Measurements from ENCODE around the gene ZNF770.
"Not testable (repeated sequence)": the region's sequence is repeated elsewhere in the genome, so short reads cannot be mapped to it uniquely, and the experiment has no call there.

Gene ZNF770

GRCh38 chr15:34993877-34994276 lies 5.8 kb upstream of the ZNF770 start:
- ATAC-seq (replicated peaks) (peak; percentile 46 to 67), DNase-seq (no peak)
- Mint-ChIP-seq H3K4me1 (peaks cover 0 to 9% of the 10 kb centered on the region in 2 donors), H3K27me3 (peaks cover 14 to 27% of the 10 kb centered on the region in 2 donors), H3K27ac (no peak overlapping the region), H3K9me3 (no peaks in the 10 kb centered on the region), H3K4me3 (no peak overlapping the region), H3K36me3 (no peaks in the 10 kb centered on the region)

DNA sequence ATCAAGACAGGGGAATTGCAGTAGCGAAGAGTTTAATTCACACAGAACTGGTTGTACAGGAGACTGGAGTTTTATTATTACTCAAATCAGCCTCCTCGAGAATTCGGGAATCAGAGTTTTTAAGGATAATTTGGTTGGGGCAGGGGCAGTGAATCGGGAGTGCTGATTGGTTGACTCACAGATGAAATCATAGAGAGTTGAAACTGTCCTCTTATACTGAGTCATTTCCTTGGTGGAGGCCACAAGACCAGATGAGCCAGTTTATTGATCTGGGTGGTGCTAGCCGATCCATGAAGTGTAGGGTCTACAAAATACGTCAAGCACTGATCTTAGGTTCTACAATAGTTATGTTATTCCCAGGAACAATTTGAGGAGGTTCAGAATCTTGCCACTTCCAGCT lies 5.3 kb upstream of the ZNF770 start:
- H3K27ac Mint-ChIP-seq, result no peak overlapping the region
- no peaks in the 10 kb centered on the region for H3K9me3 Mint-ChIP-seq
- no peaks in the 10 kb centered on the region for H3K36me3 Mint-ChIP-seq
- ATAC-seq (replicated peaks), result no peak
- H3K27me3 Mint-ChIP-seq, result peaks cover 14 to 27% of the 10 kb centered on the region in 2 donors
- DNase-seq, result no peak
- peaks cover 0 to 9% of the 10 kb centered on the region in 2 donors for H3K4me1 Mint-ChIP-seq
- H3K4me3 Mint-ChIP-seq, result no peak overlapping the region

- peaks cover 5 to 15% of the 10 kb centered on the region in 2 donors for H3K36me3 Mint-ChIP-seq
- no peaks in the 10 kb centered on the region for H3K27me3 Mint-ChIP-seq
- peak overlapping the region; percentile 100 for H3K27ac Mint-ChIP-seq
- peaks cover 10 to 15% of the 10 kb centered on the region in 2 donors for H3K4me1 Mint-ChIP-seq
- no peak for DNase-seq
- peak in 1 of 2 donors; percentile 1 for ATAC-seq (replicated peaks)
- H3K4me3 Mint-ChIP-seq, result peak overlapping the region; percentile 97 to 98
- H3K9me3 Mint-ChIP-seq, result no peaks in the 10 kb centered on the region
Measured at GRCh38 chr15:34987609-34988026, 469 bp downstream of the ZNF770 start.

DNA sequence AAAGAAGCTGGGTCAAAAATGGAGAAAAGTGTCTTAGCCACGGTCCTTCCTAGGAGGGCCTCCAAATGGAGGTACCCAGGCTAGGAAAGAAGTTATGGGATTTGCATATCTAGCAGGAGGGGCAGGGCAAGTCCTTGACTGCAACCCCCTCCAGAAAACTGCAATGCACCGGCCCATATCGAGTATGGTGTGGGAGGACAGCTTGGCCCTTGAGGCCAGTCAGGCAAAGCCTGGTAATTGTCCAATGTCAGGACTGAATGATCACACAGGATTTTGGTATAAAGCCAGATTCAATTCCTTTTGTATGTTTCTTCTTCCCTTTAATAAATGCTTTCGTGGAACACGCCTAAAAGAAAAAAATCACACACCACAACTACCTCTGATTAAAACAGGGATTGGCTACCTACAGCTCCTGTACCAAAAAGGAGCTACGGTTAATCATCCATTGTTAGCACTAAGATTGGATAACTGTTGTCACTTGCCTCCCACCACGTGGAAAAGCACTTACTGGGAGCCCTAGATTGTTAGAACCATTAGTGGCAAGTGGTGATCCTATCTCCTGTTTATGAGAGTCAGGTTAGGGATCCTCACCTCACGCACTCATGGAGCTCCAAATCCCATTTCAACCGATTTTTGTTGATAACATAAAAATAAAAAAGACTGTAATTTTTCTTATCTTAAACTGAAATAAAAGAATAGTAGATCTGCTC lies 1.2 kb downstream of the ZNF770 start:
- H3K27me3 Mint-ChIP-seq, result no peaks in the 10 kb centered on the region
- ATAC-seq (replicated peaks), result no peak

DNA sequence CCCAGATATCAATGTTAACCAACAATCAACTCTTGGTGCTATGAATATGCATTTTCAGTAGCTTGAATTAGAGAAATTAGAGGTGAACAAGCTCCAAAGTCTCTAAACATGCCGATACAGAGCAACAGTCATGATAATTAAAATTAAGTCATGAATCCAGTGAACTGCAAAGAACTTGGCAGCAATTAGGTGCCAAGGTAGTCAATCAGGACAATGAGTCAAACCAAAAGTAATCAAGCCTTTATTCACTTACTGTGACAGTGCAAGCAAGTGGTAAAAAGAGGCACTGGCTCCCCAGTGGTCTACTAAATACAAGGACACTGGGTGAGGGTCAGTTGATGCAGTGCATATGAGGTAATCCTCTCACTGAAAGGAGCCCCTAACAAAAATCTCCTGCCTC lies 1.8 kb downstream of the ZNF770 start:
- peaks cover 10 to 21% of the 10 kb centered on the region in 2 donors for H3K36me3 Mint-ChIP-seq
- H3K4me1 Mint-ChIP-seq, result peaks cover 10 to 13% of the 10 kb centered on the region in 2 donors
- DNase-seq, result no peak

More for the DNA sequence above, 1.2 kb downstream of the ZNF770 start:
- H3K27ac Mint-ChIP-seq, result peak overlapping the region; percentile 100
- H3K4me3 Mint-ChIP-seq, result peak overlapping the region; percentile 97 to 98
- H3K4me1 Mint-ChIP-seq, result peaks cover 10 to 15% of the 10 kb centered on the region in 2 donors
- H3K9me3 Mint-ChIP-seq, result no peaks in the 10 kb centered on the region
- DNase-seq, result no peak
- H3K36me3 Mint-ChIP-seq, result peaks cover 9 to 18% of the 10 kb centered on the region in 2 donors

GRCh38 chr15:34984889-34985630 lies 3.0 kb downstream of the ZNF770 start:
- ATAC-seq (replicated peaks) (no peak), DNase-seq (no peak)
- no peaks in the 10 kb centered on the region for H3K9me3 Mint-ChIP-seq
- no peaks in the 10 kb centered on the region for H3K27me3 Mint-ChIP-seq
- peaks cover 10 to 11% of the 10 kb centered on the region in 2 donors for H3K4me1 Mint-ChIP-seq
- peak overlapping the region; percentile 71 for H3K27ac Mint-ChIP-seq
- H3K36me3 Mint-ChIP-seq, result peaks cover 10 to 24% of the 10 kb centered on the region in 2 donors
- peak overlapping the region in 1 of 2 donors; percentile 25 for H3K4me3 Mint-ChIP-seq

More for the DNA sequence above, 1.8 kb downstream of the ZNF770 start:
- Mint-ChIP-seq H3K27ac (peak overlapping the region; percentile 89), H3K9me3 (no peaks in the 10 kb centered on the region), H3K4me3 (peak overlapping the region; percentile 97 to 98), H3K27me3 (no peaks in the 10 kb centered on the region)
- ATAC-seq (replicated peaks), result no peak

DNA sequence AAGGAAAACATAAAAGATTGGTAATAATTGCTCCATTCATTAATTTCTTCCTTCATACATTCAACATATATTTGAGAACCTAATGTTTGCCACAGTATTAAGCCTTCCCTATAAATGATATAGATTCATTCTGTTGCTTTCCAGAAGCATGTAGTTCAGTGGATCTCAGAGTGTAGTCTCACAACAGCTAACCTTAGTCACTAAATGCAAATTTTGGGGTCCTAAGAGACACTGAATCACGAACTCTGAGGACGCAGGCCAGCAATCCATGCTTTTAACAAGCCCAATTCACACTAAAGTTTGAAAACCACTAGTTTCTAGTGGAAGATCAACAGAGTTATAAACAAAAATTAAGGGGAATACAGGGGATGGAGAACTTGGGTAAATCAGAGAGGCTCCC lies 11.3 kb downstream of the ZNF770 start:
- no peaks in the 10 kb centered on the region for H3K27me3 Mint-ChIP-seq
- ATAC-seq (replicated peaks), result no peak
- peaks cover 5 to 13% of the 10 kb centered on the region in 2 donors for H3K36me3 Mint-ChIP-seq
- H3K4me3 Mint-ChIP-seq, result no peak overlapping the region
- H3K9me3 Mint-ChIP-seq, result no peaks in the 10 kb centered on the region
- H3K27ac Mint-ChIP-seq, result no peak overlapping the region
- no peak for DNase-seq
- no peaks in the 10 kb centered on the region for H3K4me1 Mint-ChIP-seq

GRCh38 chr15:34976073-34976472 lies 12.0 kb downstream of the ZNF770 start:
- ATAC-seq (replicated peaks) (no peak), DNase-seq (no peak)
- Mint-ChIP-seq H3K4me3 (no peak overlapping the region), H3K36me3 (peaks cover 5 to 8% of the 10 kb centered on the region in 2 donors), H3K4me1 (no peaks in the 10 kb centered on the region), H3K27ac (peak overlapping the region; percentile 15), H3K9me3 (no peaks in the 10 kb centered on the region), H3K27me3 (no peaks in the 10 kb centered on the region)

DNA sequence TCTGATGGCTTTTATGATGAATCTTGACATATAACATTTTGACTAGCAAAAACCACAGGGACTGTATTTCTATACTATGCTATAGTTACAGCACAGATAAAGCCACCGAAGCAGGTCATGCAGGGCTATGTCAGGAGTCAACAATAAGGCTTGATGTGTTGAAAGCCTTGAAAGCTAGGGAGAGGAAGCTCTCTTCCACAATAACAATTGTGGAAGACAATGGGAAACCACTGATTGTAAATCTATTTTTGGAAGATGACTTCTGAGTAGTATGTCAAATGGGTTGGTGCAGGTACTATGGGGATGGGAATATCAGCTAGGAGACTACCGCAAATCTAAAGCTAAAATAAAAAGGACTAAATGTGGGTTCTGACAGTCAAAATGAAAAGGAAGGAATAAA lies 14.6 kb downstream of the ZNF770 start:
- H3K36me3 Mint-ChIP-seq, result peaks cover 8 to 13% of the 10 kb centered on the region in 2 donors
- no peaks in the 10 kb centered on the region for H3K9me3 Mint-ChIP-seq
- no peak for DNase-seq
- H3K4me1 Mint-ChIP-seq, result peaks cover 3 to 10% of the 10 kb centered on the region in 2 donors
- no peak overlapping the region for H3K4me3 Mint-ChIP-seq
- no peaks in the 10 kb centered on the region for H3K27me3 Mint-ChIP-seq
- ATAC-seq (replicated peaks), result no peak
- no peak overlapping the region for H3K27ac Mint-ChIP-seq

DNA sequence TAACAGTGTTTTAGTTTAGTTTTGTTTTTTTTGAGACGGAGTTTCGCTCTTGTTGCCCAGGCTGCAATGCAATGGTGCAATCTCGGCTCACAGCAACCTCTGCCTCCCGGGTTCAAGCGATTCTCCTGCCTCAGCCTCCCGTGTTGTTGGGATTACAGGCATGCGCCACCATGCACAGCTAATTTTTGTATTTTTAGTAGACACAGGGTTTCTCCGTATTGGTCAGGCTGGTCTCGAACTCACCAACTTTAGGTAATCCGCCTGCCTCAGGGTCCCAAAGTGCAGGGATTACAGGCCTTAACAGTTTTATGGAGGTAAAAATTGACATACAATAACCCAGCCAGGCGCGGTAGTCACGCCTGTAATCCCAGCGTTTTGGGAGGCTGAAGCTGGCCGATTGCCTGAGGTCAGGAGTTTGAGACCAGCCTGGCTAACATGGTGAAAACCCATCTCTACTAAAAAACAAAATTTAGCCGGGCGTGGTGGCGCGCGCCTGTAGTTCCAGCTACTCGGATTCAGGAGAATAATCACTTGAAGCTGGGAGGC lies 17.9 kb downstream of the ZNF770 start:
- H3K27ac Mint-ChIP-seq, H3K9me3 Mint-ChIP-seq, DNase-seq, H3K27me3 Mint-ChIP-seq: not testable (repeated sequence)
- ATAC-seq (replicated peaks), result peak; percentile 2
- peak overlapping the region; percentile 96 to 97 for H3K4me3 Mint-ChIP-seq
- H3K4me1 Mint-ChIP-seq, result peaks cover 21 to 41% of the 10 kb centered on the region in 2 donors
- peaks cover 16 to 24% of the 10 kb centered on the region in 2 donors for H3K36me3 Mint-ChIP-seq

DNA sequence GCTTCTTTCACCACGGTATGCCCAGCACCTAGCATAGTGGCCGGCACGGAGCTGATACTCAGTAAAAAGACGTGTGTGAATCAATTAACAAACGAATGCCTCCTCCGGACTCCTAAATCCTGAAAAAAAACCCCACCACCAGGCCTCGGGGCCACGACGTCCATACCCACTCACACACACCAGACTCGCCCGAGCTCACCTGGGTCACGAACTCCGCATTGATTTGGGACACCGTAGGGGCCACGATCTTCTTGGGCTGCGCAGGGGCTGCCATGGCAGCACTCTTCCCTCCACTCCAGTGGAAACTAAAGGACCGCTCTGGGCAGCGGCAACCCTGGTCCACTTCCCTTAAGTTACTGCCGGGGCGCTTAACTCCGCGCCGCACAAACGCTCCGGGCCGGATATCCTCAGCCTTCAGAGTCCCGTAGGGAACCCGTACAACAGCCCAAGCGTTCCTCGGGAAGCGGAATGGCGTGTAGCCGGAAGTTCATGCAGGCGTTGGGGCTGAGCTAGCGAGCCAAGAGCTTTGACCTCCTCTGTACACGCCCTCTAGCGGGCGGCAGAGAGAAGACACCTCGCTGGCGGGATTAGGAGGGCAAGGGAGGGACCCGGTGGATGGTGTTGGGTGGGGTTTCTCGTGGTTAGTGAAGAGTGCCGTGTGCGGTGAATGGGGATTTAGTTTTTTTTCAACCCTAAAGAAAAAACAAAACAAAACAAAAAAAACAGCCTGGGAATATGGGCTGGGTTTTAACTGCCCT lies 18.6 kb downstream of the ZNF770 start, which contains the start of gene AQR:
Gene AQR (minus strand): TSS at position 403 of the 758 bp plus-strand sequence. CDS start 129 bp downstream, at position 274.
- H3K9me3 Mint-ChIP-seq, result no peaks in the 10 kb centered on the region
- H3K36me3 Mint-ChIP-seq, result peaks cover 16 to 24% of the 10 kb centered on the region in 2 donors
- peak within 1 kb of the TSS; percentile 97 for H3K27ac Mint-ChIP-seq
- peaks cover 21 to 41% of the 10 kb centered on the region in 2 donors for H3K4me1 Mint-ChIP-seq
- no peaks in the 10 kb centered on the region for H3K27me3 Mint-ChIP-seq
- H3K4me3 Mint-ChIP-seq, result peak within 1 kb of the TSS; percentile 96 to 97
- DNase-seq (peak; percentile 95), ATAC-seq (replicated peaks) (peak; percentile 99)

GRCh38 chr15:34964277-34964676 lies 23.8 kb downstream of the ZNF770 start:
- Mint-ChIP-seq H3K4me3 (no peak overlapping the region), H3K4me1 (peaks cover 23 to 34% of the 10 kb centered on the region in 2 donors), H3K27ac (no peak overlapping the region), H3K9me3 (no peaks in the 10 kb centered on the region), H3K36me3 (peaks cover 24 to 42% of the 10 kb centered on the region in 2 donors), H3K27me3 (no peaks in the 10 kb centered on the region)
- ATAC-seq (replicated peaks) (no peak), DNase-seq (no peak)

DNA sequence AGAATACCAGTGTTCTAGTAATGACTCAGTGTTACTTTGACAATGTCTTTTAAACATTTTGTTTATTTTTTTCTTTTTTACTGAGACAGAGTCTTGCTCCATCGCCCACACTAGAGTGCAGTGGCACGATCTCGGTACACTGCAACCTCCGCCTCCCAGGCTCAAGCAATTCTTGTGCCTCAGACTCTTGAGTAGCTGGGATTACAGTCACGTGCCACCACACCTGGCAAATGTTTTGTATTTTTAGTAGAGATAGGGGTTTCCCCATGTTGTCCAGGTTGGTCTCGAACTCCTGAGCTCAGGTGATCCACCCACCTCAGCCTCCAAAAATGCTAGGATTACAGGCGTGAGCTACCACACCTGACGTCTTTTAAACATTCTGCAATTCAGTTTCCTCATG lies 34.2 kb downstream of the ZNF770 start:
- Mint-ChIP-seq H3K9me3 (no peaks in the 10 kb centered on the region), H3K4me1 (no peaks in the 10 kb centered on the region), H3K27ac (no peak overlapping the region), H3K4me3 (no peak overlapping the region), H3K27me3 (no peaks in the 10 kb centered on the region), H3K36me3 (peaks cover 23 to 34% of the 10 kb centered on the region in 2 donors)
- DNase-seq (no peak), ATAC-seq (replicated peaks) (no peak)

GRCh38 chr15:34952481-34952880 lies 35.6 kb downstream of the ZNF770 start:
- DNase-seq (no peak), ATAC-seq (replicated peaks) (no peak)
- Mint-ChIP-seq H3K36me3 (peaks cover 21 to 36% of the 10 kb centered on the region in 2 donors), H3K4me3 (no peak overlapping the region), H3K27ac (no peak overlapping the region), H3K27me3 (no peaks in the 10 kb centered on the region), H3K9me3 (no peaks in the 10 kb centered on the region), H3K4me1 (no peaks in the 10 kb centered on the region)

Measured in stimulated activated naive B cell treated with anti-CD40 and anti-IgM and Interleukin-4, amounts not matched to agents 10 μg/mL and 1 μg/mL and 100 μg/mL, for 72 hours (primary cell).